ENCODE data around the gene PAK6. TPM values are rescaled to one million over a fixed set of nuclear protein-coding genes. Genes with fewer than 3 reads are reported as not detected.

PAK6 gene
- total RNA-seq, 1 experiment from 2014 or later = 0.84 TPM

- H3K36me3 ChIP-seq (ENCODE audit: insufficient read depth, low read length, poor library complexity, severe bottlenecking) = no peaks in the 10 kb centered on the region
- DNase-seq (ENCODE audit: low spot score) = no peak
- POLR2A ChIA-PET (ENCODE audit: low non-redundant PET) = no interaction called here
- no peak for TF ChIP-seq CTCF (conservative IDR thresholded peaks at IDR 0.05; ENCODE audit: low read depth, low read length)
- no peak for TF ChIP-seq EZH2 (IDR thresholded peaks at IDR 0.05; ENCODE audit: borderline replicate concordance, low read depth, low read length, poor library complexity, severe bottlenecking)
- no peaks in the 10 kb centered on the region for H3K4me1 ChIP-seq (ENCODE audit: insufficient read depth, low read length, poor library complexity, severe bottlenecking)
- H3K4me3 ChIP-seq (ENCODE audit: low read depth, low read length, poor library complexity, severe bottlenecking) = no peak overlapping the region
- no peak overlapping the region for H3K27ac ChIP-seq (ENCODE audit: low read depth, low read length, poor library complexity, severe bottlenecking)
- intact Hi-C loops (cut with micrococcal nuclease; ENCODE audit: unreplicated experiment) = no loop called here
- CTCF ChIA-PET = no interaction called here
- no TSS peak for BruUV-seq (replicated peaks)
- H3K27me3 ChIP-seq (replicated peaks; ENCODE audit: insufficient read depth, low read depth, low read length, poor library complexity) = no peaks in the 10 kb centered on the region
- H3K9me3 ChIP-seq (ENCODE audit: low read depth, low read length, poor library complexity, severe bottlenecking) = no peaks in the 10 kb centered on the region
Measured at GRCh38 chr15:40306908-40307307, 68.0 kb downstream of the PAK6 start.

DNA sequence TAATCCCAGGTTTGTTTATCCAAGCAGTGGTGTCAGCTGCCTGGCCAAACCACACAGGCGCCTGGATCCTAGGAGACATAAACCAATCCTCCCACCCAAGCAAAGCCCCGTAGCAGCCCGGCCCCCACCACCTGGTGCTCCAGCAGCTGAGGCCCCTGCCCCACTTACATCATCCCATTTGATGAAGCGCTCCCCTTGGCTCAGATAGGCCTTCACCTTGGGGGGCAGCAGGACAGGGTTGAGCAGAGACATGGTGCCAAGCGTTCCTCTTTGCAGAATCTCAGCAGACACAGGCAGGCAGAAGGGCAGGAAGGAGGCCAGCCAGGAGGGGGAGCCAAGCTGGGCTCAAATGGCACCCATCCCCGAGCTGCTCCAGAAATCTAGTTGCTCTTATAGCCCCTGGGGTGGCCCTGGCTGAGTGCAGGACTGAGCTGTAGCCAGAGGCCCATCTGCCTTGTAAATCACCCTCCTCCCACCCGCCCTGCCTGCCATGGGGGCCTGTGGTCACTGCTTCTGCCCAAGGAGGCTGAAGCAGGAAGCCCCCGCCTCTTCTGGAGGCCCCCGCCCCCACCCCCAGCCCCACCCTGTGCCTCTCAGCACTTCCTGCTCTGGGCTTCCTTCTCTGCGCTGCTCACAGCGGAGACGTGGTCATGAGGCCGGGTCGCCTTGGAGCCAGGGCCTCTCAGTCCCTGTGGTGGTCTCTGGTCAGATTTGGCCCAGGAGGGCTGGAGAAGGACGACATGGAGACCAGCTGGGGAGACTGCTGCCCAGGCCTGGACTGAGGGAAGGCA, 68.8 kb downstream of the PAK6 start, which contains the start of gene PLCB2:
Gene PLCB2 (minus strand): TSS at position 515 of the 791 bp plus-strand sequence. CDS start 263 bp downstream, at position 252.
- no peaks in the 10 kb centered on the region for H3K9me3 ChIP-seq (ENCODE audit: low read depth, low read length, poor library complexity, severe bottlenecking)
- H3K4me3 ChIP-seq (ENCODE audit: low read depth, low read length, poor library complexity, severe bottlenecking) = no peak within 1 kb of the TSS
- POLR2A ChIA-PET (ENCODE audit: low non-redundant PET) = no interaction called here

GRCh38 chr15:40309344-40309862, 70.5 kb downstream of the PAK6 start:
- POLR2A ChIA-PET (ENCODE audit: low non-redundant PET) = no interaction called here

More for the DNA sequence above, 68.8 kb downstream of the PAK6 start, which contains the start of gene PLCB2:
- intact Hi-C loops (cut with micrococcal nuclease; ENCODE audit: unreplicated experiment) = no loop called here
- DNase-seq (ENCODE audit: low spot score) = no peak
- TF ChIP-seq EZH2 (IDR thresholded peaks at IDR 0.05; ENCODE audit: borderline replicate concordance, low read depth, low read length, poor library complexity, severe bottlenecking) (no peak), CTCF (conservative IDR thresholded peaks at IDR 0.05; ENCODE audit: low read depth, low read length) (peak; percentile 41; the same call in 1 of the 2 replicates)
- Histone ChIP-seq H3K27ac (ENCODE audit: low read depth, low read length, poor library complexity, severe bottlenecking) (no peak within 1 kb of the TSS), H3K4me1 (ENCODE audit: insufficient read depth, low read length, poor library complexity, severe bottlenecking) (no peaks in the 10 kb centered on the region), H3K36me3 (ENCODE audit: insufficient read depth, low read length, poor library complexity, severe bottlenecking) (no peaks in the 10 kb centered on the region), H3K27me3 (replicated peaks; ENCODE audit: insufficient read depth, low read depth, low read length, poor library complexity) (no peaks in the 10 kb centered on the region)
- BruUV-seq (replicated peaks) = no TSS peak
- CTCF ChIA-PET = no interaction called here

More at GRCh38 chr15:40309344-40309862, 70.5 kb downstream of the PAK6 start:
- no peaks in the 10 kb centered on the region for H3K27me3 ChIP-seq (replicated peaks; ENCODE audit: insufficient read depth, low read depth, low read length, poor library complexity)
- intact Hi-C loops (cut with micrococcal nuclease; ENCODE audit: unreplicated experiment) = no loop called here
- BruUV-seq (replicated peaks) = no TSS peak
- H3K9me3 ChIP-seq (ENCODE audit: low read depth, low read length, poor library complexity, severe bottlenecking) = no peaks in the 10 kb centered on the region
- no peak overlapping the region for H3K4me3 ChIP-seq (ENCODE audit: low read depth, low read length, poor library complexity, severe bottlenecking)
- H3K27ac ChIP-seq (ENCODE audit: low read depth, low read length, poor library complexity, severe bottlenecking) = no peak overlapping the region
- CTCF ChIA-PET = interaction anchor here (0.6 to 1.3 kb wide), 5 partner anchors 12 to 274 kb away, joined by 3 to 9 read pairs (median 4); no protein-coding TSS in a partner anchor
- no peaks in the 10 kb centered on the region for H3K36me3 ChIP-seq (ENCODE audit: insufficient read depth, low read length, poor library complexity, severe bottlenecking)
- TF ChIP-seq CTCF (conservative IDR thresholded peaks at IDR 0.05; ENCODE audit: low read depth, low read length) (no peak), EZH2 (IDR thresholded peaks at IDR 0.05; ENCODE audit: borderline replicate concordance, low read depth, low read length, poor library complexity, severe bottlenecking) (no peak)
- peaks cover 11% of the 10 kb centered on the region for H3K4me1 ChIP-seq (ENCODE audit: insufficient read depth, low read length, poor library complexity, severe bottlenecking)
- no peak for DNase-seq (ENCODE audit: low spot score)
